Retinal pigment epithelial cell (primary cell): ENCODE measurements around the gene PIGO.

Experiments
- DNase-seq: peaks from one replicate; pipeline ENCODE4 v3.0.0-alpha.2; 2010; ENCODE audit warnings: low read depth
- H3K4me3 ChIP-seq: 2 replicates; pipeline ENCODE4 v1.5.1; 2011; ENCODE audit warnings: mild to moderate bottlenecking, low read length, control low read depth, moderate library complexity
- CTCF ChIP-seq: conservative IDR thresholded peaks from 2 replicates; pipeline ENCODE4 v1.5.1; 2011; ENCODE audit warnings: low read depth, low read length, control low read depth, inconsistent platforms

The PIGO gene

GRCh38 chr9:35105126-35105525 lies 8.7 kb upstream of the PIGO start:
- TF ChIP-seq CTCF = no peak
- H3K4me3 ChIP-seq = no peak overlapping the region
- no peak for DNase-seq

GRCh38 chr9:35104586-35104985 lies 8.2 kb upstream of the PIGO start:
- no peak for DNase-seq
- TF ChIP-seq CTCF = no peak
- no peak overlapping the region for H3K4me3 ChIP-seq

- DNase-seq = no peak
- no peak for TF ChIP-seq CTCF
- H3K4me3 ChIP-seq = peak overlapping the region; percentile 92
These were observed 7.3 kb upstream of the PIGO start for GRCh38 chr9:35103660-35104191.

GRCh38 chr9:35102769-35103659 lies 6.6 kb upstream of the PIGO start, which contains the start of gene STOML2:
TSS of gene STOML2 (minus strand) at chr9:35103131. CDS start at chr9:35103094, 37 bp downstream.
- TF ChIP-seq CTCF = no peak
- peak; percentile 93 for DNase-seq
- peak within 1 kb of the TSS; percentile 92 for H3K4me3 ChIP-seq

- TF ChIP-seq CTCF = no peak
- peak overlapping the region; percentile 92 for H3K4me3 ChIP-seq
- DNase-seq = no peak
These were observed 6.0 kb upstream of the PIGO start for GRCh38 chr9:35102465-35102768.

GRCh38 chr9:35097573-35097972 lies 1.2 kb upstream of the PIGO start:
- no peak for TF ChIP-seq CTCF
- H3K4me3 ChIP-seq = no peak overlapping the region
- no peak for DNase-seq

GRCh38 chr9:35091536-35091935 lies 4.9 kb downstream of the PIGO start:
- H3K4me3 ChIP-seq = no peak overlapping the region
- DNase-seq = no peak
- TF ChIP-seq CTCF = no peak
